ENCODE measurements around the gene STN1.
A peak's percentile ranks its signal among the peaks of the same experiment; 100 is the strongest.

The STN1 gene

GRCh38 chr10:103890688-103891087 is 27.3 kb downstream of the STN1 start:
- no peak for DNase-seq

DNA sequence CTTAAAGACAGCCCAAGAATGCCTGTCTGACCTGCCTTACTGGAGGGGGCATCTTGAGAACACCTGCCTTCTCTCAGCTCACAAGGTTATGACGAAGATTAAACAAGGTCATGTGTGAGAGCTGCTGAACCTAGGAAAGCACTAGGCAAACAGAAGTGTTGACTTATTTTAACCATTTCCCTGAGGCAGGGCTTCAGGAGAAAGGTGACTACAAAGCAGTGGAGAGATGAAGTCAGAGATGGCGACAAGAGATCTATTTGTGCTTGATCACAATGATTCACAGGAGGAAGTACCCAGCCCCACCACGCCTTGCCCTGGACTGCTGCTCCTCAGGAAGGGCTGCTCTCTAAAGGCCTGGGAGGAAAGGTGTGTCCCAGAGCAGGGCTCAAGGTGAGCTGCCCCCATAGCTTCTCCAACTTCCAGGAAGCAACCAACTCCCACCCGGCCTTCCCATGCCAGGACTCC is 27.8 kb downstream of the STN1 start:
- no peak for DNase-seq

DNA sequence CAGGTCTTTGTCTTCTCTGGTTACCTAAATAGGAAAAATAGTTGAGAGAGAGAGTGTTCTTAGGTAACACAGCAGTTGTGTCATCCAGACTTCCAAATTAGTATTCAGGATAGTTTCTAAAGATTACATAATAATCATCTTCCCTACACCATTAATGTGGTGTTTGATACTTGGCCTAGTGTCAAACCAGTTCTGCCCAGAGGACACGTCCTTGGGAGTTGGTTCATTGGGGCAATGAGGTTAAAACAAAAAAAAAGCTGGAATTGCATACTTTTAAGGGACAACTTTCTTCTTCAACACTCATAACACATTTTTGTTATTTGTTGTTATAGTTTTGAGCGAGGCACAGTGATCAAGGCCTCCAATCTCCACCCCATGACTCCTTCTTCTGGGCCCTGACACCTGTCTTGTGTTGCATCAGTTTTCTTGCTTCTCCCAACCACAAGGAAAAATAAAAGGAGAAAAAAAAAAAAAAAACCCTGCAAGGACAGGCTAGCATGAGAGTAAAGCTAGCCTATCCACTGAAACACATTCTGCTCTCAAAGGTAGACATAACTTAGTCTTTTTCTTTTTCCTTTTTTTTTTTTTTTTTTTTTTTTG is 28.8 kb downstream of the STN1 start:
- DNase-seq: no peak

DNA sequence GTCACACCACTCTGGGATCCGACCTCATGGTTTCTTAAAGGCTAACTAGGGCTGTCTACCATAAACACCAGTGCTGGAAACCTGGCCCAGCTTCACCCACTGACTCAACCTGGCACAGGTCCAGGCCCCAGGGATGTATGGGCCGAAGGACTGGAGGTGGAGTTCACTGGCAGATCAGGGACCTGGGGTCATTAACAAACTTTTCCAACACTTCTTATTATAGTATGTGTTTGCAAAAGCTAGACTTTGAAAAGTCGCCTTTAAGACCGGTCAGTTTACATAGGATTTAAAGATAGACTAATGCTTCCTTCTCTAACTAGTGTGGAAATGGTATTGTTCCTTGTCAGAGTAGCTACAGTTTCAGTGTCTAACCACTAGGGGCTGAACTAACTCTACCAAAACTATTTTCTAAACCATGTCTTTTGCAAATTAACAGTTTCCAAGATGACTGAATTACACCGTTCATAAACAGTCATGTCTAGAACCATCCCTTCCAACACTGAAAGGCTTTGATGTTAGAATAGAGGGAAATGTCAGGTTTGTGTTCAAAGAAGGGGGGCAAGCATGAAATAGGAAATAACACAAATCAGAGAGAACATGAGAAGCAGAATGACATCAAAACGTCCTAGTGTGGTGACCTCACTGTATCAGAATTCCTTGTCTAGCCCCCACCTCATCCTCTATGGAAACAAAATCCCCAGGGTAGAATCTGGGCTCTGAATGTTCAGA is 29.7 kb downstream of the STN1 start:
- DNase-seq: peak; percentile 32

- no peak for DNase-seq
Measured at GRCh38 chr10:103885617-103886016, 32.4 kb downstream of the STN1 start.

- peak; percentile 2 for DNase-seq
Measured at GRCh38 chr10:103884681-103885139, 33.3 kb downstream of the STN1 start.

DNA sequence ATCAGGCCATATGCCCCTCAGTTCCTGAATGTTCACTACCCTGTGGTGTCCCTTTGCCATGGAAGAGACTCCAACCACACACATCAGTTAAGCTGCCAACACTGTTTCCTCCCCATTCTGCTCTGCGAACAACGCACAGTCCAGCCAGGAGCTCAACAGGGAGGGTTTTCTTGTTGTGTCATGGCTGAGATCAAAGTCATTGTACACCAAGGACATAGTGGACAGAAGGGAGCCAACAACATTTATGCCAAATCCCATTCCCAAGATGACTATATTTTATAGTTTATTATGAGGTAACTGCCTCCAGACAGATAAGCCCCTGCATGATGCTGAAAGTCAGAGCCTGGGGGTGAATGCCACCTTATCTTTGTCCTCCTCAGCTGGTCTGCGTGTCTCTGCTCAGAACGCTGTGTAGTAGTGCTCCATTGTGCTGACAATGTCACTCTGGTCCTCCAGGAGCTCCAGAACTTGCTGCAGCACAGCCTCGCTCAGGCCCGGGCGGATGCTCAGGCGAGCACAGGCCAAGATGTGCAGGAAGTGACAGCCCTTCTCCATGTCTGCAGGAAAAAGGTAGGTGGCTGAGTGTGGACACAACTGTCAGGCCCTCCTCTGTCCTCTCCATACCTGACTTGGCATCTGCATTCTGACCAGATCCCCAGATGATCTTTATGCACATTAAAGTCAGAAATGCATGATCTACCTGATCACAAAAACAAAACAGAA is 35.5 kb downstream of the STN1 start:
- DNase-seq: no peak

GRCh38 chr10:103881416-103882284 is 36.3 kb downstream of the STN1 start:
- DNase-seq: no peak

DNA sequence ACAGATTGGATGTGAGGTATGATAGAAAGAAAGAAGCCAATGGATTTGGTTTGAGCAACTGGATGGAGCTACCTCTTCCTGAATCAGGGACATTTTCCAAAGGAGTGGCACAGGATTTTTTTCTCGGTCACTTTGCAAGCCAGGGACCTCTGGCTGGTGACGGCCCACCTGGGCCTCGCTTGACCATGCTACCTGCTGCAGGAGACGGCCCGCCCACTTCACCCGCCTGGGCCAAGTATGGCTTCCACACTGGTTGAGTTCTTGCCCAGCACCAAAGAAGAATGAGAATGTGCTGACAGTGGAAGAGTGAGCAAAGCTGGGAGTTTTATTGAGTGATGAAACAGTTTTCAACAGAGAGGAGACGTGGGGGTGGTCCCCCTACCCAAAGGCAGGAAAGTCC is 38.2 kb downstream of the STN1 start:
- DNase-seq: no peak

DNA sequence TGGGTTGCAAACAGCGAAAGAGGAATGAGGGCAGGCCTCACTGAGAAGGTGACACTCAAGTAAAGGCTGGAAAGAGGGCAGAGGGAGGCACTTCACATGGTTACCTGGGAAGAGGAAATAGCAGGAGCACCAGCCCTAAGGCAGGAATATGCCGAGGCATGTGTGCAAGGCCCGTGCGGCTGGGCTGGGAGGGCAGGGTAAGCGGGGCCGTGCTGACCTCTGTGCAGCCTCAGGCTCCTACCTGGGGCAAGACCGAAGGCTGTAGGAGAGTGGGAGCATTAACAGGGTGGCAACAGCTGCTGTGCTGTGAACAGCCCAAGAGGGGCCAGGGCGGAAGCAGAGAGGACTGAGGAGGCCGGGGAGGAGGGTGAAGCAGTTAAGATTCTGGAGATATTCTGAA is 38.6 kb downstream of the STN1 start:
- no peak for DNase-seq

- no peak for DNase-seq
Measured at GRCh38 chr10:103877861-103878260, 40.1 kb downstream of the STN1 start.

- no peak for DNase-seq
Measured at GRCh38 chr10:103876155-103876554, 41.8 kb downstream of the STN1 start.

DNA sequence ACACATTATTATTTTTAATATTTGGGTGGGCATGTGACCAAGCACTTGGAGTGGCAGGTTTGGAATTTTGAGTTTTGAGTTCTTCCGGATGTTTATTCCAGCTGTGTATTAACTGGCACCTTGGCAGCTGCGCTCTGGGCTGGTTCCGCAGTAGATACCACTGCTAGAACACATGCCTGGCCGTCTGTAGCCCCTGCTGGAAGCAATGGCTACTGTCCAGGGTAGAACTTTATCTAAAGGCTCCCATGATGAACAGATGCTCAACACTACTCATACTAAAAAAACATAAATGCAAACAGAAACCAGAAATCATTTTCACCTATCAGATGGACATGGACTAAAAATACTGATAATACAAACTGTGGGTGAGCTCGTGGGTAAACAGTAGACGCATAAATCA is 43.3 kb downstream of the STN1 start:
- DNase-seq: no peak

DNA sequence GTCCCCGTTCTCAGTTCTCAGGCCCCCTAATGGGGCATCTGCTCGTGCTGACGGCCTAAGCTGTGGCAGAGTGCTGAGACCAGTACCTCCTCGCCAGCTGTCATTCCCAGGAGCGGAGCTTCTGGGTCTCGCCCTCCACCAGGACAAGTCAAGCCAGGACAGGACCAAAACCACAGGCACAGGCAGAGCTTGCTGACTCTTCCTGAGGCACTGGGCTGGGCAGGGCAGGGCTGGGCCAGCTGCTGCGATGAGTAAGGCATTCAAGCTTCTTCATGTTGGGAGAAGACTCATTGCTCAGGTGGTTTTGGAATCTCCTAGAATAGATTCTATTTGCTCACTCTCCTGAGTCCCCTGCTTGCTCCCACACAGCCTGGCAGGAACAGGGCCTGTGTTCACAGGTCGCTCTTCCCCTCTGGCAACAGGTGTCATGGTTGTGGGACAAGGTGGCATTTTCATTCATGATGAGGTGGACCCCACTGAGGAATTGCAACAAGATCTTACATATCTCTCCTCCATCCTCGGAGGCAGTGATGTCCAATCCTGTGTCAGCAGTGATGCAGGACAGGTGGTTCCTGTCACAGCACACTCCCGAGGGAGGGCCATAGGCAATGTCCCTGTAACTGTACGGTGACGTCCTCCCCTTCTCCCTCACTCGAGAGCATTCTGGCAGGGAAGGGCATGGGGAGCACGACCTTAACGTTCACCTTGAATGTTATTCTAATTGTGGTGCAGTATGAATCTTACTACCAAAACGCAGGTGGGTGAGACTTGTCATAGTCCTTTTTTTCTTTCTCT is 45.6 kb downstream of the STN1 start:
- DNase-seq: no peak

GRCh38 chr10:103871006-103871405 is 47.0 kb downstream of the STN1 start:
- DNase-seq: no peak

DNA sequence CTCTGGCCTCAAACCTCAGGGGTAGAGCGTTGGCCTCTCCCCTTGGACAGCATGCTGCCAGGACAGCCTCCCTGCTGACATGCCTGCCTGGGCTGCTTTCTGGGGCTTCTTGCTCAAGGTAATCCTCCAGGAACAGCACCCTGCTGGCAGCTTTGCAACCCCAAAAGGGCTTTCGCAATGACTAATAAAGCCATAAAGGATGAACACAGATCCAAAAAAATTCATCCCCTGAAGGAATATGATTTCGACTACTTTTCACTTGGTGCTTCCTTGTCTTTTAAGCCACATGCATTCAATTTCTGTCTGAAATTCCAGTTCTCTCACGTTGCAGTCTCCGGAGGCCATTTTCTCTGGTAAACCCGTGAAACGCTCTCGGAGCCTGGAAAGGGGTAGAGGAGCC is 47.5 kb downstream of the STN1 start:
- DNase-seq: no peak

DNA sequence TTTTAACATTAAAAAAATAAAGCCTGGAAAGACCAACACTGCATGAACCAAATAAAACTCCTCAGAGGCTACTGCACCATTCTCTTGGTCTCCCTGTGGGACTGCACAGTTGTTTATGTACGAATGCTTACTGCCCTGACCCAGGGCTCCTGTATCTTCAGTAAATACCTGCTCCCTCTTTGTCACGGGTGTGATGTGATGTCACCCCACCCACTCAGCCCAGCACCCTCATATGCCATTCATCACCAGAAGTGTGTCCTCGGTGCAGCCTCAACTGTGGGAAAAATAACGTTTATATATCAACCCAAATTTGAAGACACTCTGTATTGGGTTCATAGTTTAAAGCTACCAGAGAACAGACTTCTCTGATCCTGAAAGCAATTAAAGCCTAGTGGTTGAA is 48.6 kb downstream of the STN1 start:
- no peak for DNase-seq

GRCh38 chr10:103868200-103868599 is 49.8 kb downstream of the STN1 start:
- no peak for DNase-seq

DNA sequence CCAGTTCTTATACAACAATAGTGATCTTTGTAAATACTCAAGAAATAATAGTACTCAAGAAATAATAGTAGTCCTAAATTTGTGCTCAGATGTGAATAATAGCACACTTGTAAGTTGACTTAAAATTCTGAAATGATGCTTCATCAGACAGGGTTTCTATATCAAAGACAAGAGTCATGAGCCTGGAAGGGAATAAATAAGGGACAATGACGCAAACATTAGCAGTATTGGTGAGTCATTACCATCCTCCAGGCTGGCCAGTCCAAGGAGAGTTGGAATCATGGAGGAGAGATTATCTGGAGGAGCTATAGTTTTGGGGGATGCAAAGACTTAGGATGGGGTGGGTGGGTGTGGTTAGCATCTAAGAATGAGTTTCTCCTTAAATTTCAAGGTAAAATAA is 56.5 kb downstream of the STN1 start:
- no peak for DNase-seq

DNA sequence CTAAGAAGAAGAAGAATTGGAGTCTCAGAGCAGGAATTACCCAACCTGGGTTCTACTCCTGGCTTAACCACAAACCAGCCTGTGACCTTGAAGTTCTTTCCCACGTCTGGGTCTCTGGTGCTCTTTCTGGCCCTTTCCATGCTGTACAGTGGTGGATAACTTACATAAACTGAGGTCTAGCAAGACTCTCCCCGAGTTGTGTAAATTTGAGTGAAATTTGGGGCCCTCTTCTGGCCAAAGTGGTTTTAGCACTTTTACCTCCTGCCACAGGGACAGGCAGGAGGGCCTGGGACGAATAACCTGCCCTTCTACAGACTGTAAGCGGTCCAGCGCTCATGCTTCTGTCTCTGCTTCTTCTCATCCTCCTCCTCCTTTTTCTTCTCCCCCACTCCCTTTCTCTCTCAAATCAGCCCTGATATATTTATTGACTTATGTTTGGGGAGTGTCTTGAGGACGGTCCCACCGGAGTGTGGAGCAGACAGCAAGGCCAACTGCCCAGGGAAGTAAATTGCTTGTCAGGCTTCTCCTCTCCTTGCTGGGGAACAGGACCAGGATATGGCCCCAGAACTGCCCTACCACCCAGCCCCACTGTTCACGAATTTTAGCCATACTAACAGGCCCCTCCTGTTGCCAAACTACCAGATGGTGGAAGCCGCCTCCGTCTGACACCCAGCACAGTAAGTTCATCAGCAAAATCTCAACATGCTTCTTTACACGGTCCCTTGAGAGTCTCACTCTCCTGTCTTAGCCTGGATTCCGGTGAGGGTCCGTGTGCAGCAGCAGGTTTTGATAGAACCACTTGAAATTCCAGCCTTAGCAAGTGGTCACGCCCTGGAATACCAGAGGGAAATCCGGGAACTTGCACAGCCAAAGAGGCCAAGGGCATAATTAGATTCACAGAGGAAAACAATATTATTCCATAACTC is 58.6 kb downstream of the STN1 start:
- no peak for DNase-seq

DNA sequence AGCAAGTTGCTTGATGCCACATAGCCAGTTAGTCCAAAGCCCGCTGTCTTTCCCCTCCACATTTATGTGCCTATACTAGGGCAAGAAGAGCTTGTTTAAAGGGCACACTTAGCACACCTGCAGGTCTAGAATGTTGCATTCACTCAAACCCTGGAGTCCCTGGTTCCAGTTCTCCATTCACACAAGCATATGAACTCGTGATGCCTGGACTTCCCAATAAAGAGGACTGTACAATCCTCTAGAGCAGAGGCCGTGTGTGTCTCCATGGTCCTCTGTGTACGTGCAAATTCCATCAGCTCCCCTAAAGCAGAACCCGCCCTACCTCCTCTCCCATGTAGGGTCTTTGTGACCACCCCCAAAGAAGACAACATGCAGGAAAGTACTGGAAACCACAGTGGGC is 59.6 kb downstream of the STN1 start:
- DNase-seq: no peak

Data from GF-D8 (cell line).